Measurements from ENCODE around the gene GTF2F2. TPM values are rescaled to one million over a fixed set of nuclear protein-coding genes. Genes with fewer than 3 reads are reported as not detected.

Gene GTF2F2
- total and polyA plus RNA-seq, 5 donors from 2014 or later: 7.0 to 16.1 (median 9.7) TPM

DNA sequence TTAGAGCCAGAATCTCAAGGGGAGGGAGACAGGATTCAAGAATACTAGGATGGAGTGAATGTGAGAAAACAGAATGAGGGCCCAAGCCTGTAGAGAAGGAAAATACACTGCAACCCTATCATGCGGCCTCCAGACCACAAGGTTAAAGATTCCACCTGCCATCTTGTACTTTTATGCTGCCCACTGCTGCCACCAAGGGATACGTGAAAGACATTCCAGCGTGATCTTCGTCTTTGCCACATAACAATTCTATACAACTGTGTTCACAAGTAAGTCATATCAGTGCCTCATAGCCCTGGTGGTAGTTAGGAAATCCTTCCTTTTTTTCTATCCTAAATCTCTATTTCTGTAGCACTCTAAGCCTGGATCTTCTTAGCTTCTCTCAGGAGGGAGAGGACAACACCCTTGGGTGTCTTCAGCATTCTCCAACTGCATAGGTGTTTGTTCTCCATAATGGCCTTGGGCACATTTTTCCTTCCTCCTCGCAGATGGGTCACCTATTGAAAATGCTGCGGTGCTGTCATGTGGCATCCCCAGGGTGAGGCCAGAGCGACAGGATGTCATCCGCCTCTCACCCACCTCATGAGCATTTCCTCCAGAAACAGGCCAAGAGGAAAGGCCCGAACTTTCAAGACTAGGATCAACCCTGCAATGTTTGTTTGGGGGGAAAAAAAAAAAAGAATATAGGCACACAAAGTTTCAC, 207.1 kb downstream of the GTF2F2 start:
- Histone ChIP-seq H3K27me3 (ENCODE audit: control insufficient read depth, insufficient read depth, low read length) (no peaks in the 10 kb centered on the region), H3K9me3 (ENCODE audit: control insufficient read depth in 2 of 2, low read length in 2 of 2) (no peaks in the 10 kb centered on the region), H3K36me3 (ENCODE audit: control insufficient read depth, insufficient read depth, low read length) (no peaks in the 10 kb centered on the region), H3K27ac (ENCODE audit: insufficient read depth, low read length, poor library complexity, severe bottlenecking) (no peak overlapping the region), H3K4me3 (ENCODE audit: low read depth, low read length) (no peak overlapping the region), H3K4me1 (ENCODE audit: control insufficient read depth, insufficient read depth, low read length, poor library complexity, severe bottlenecking) (peaks cover 20% of the 10 kb centered on the region)
- peak overlapping the region; percentile 83 to 89 (median 87) for H3K27ac Mint-ChIP-seq
- peak overlapping the region; percentile 18 to 68 (median 50) for H3K4me3 Mint-ChIP-seq
- ATAC-seq (ENCODE audit: low read depth in 2 of 2) (peak; percentile 33 to 41), DNase-seq (no peak)
- no peaks in the 10 kb centered on the region for H3K27me3 Mint-ChIP-seq
- no peaks in the 10 kb centered on the region for H3K36me3 Mint-ChIP-seq
- H3K4me1 Mint-ChIP-seq: peaks cover 15 to 51% (median 36%) of the 10 kb centered on the region in 4 donors
- no peaks in the 10 kb centered on the region for H3K9me3 Mint-ChIP-seq

DNA sequence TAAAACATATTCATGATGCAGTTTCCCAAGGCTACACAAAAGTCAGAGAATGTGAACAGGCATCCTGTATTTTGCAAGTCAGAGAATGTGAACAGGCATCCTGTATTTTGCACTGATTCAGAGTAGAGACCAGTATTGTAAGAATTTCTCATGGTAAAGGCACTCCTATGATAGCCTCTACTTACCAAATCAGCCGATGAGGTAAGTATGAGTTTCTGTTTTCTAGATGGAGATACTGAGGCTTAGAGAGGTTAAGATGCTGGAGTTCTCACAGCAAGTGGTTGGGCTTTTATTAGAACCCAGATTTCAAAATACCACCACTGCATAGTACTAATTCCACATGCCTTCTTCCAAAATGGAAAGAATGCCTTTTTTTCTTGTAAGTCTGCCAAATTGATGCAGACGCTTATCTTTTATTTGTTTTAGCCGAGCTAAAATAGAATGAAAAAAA, 208.4 kb downstream of the GTF2F2 start:
- Mint-ChIP-seq H3K4me1 (peaks cover 15 to 64% (median 48%) of the 10 kb centered on the region in 4 donors), H3K4me3 (peak overlapping the region in 1 of 4 donors; percentile 62), H3K36me3 (no peaks in the 10 kb centered on the region), H3K27ac (peak overlapping the region in 1 of 3 donors; percentile 76), H3K9me3 (no peaks in the 10 kb centered on the region), H3K27me3 (no peaks in the 10 kb centered on the region)
- Histone ChIP-seq H3K4me1 (ENCODE audit: control insufficient read depth, insufficient read depth, low read length, poor library complexity, severe bottlenecking) (peaks cover 32% of the 10 kb centered on the region), H3K9me3 (ENCODE audit: control insufficient read depth in 2 of 2, low read length in 2 of 2) (no peaks in the 10 kb centered on the region), H3K4me3 (ENCODE audit: low read depth, low read length) (no peak overlapping the region), H3K36me3 (ENCODE audit: control insufficient read depth, insufficient read depth, low read length) (no peaks in the 10 kb centered on the region), H3K27me3 (ENCODE audit: control insufficient read depth, insufficient read depth, low read length) (no peaks in the 10 kb centered on the region), H3K27ac (ENCODE audit: insufficient read depth, low read length, poor library complexity, severe bottlenecking) (no peak overlapping the region)
- DNase-seq (no peak), ATAC-seq (ENCODE audit: low read depth in 2 of 2) (no peak)

DNA sequence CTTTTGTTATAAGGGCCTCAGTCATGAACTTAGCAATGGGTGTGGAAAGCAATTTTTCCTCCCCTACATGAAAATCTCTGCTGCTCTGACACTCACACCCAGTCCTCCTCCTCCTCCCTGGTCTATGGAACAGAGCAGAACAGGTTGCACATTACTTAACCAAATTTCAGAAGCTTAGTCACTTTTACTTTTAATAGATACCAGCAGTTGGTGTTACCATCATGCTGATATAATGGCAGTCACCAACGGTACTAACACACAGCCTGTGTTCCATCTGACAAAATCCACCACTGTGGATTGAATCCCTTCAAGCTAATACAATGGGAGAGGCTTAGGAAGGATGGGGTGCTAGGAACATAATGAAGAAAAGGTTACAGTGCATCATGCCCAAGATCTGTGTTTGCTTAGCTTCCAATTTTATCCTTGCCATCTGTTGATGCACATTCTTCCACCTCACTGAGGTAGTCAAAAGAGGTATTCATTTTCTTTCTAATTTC, 210.9 kb downstream of the GTF2F2 start:
- Histone ChIP-seq H3K27ac (ENCODE audit: insufficient read depth, low read length, poor library complexity, severe bottlenecking) (no peak overlapping the region), H3K9me3 (ENCODE audit: control insufficient read depth in 2 of 2, low read length in 2 of 2) (no peaks in the 10 kb centered on the region), H3K27me3 (ENCODE audit: control insufficient read depth, insufficient read depth, low read length) (no peaks in the 10 kb centered on the region), H3K36me3 (ENCODE audit: control insufficient read depth, insufficient read depth, low read length) (peaks cover 10% of the 10 kb centered on the region), H3K4me1 (ENCODE audit: control insufficient read depth, insufficient read depth, low read length, poor library complexity, severe bottlenecking) (peaks cover 56% of the 10 kb centered on the region), H3K4me3 (ENCODE audit: low read depth, low read length) (no peak overlapping the region)
- Mint-ChIP-seq H3K36me3 (peaks cover 9% of the 10 kb centered on the region), H3K4me3 (peak overlapping the region in 1 of 4 donors; percentile 15), H3K9me3 (no peaks in the 10 kb centered on the region), H3K4me1 (peaks cover 33 to 86% (median 68%) of the 10 kb centered on the region in 4 donors), H3K27ac (peak overlapping the region; percentile 79 to 81 (median 80)), H3K27me3 (no peaks in the 10 kb centered on the region)
- ATAC-seq (ENCODE audit: low read depth in 2 of 2) (no peak), DNase-seq (no peak)

DNA sequence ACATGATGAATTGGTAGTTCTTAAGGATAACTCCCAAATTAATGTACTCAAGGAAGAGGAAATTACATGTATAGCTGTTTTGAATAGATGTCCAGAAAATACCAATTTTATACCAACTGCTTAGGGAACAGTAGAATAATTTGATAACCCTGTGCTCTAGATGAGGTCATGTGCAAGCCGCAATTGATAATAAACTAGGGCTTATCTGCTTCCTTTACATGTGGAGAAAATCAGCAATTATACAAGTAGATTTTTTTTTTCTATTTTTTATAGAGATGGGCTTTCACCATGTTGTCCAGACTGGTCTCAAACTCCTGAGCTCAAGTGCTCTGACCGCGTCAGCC, 211.4 kb downstream of the GTF2F2 start:
- no peaks in the 10 kb centered on the region for H3K27me3 Mint-ChIP-seq
- peak overlapping the region in 1 of 4 donors; percentile 15 for H3K4me3 Mint-ChIP-seq
- peaks cover 14% of the 10 kb centered on the region for H3K36me3 Mint-ChIP-seq
- DNase-seq (no peak), ATAC-seq (ENCODE audit: low read depth in 2 of 2) (no peak)
- H3K9me3 Mint-ChIP-seq: no peaks in the 10 kb centered on the region
- peaks cover 37 to 91% (median 73%) of the 10 kb centered on the region in 4 donors for H3K4me1 Mint-ChIP-seq
- no peak overlapping the region for H3K27ac ChIP-seq (ENCODE audit: insufficient read depth, low read length, poor library complexity, severe bottlenecking)
- H3K27ac Mint-ChIP-seq: peak overlapping the region; percentile 79 to 81 (median 80)
- H3K27me3 ChIP-seq (ENCODE audit: control insufficient read depth, insufficient read depth, low read length): no peaks in the 10 kb centered on the region
- peaks cover 61% of the 10 kb centered on the region for H3K4me1 ChIP-seq (ENCODE audit: control insufficient read depth, insufficient read depth, low read length, poor library complexity, severe bottlenecking)
- no peak overlapping the region for H3K4me3 ChIP-seq (ENCODE audit: low read depth, low read length)
- no peaks in the 10 kb centered on the region for H3K9me3 ChIP-seq (ENCODE audit: control insufficient read depth in 2 of 2, low read length in 2 of 2)
- peaks cover 15% of the 10 kb centered on the region for H3K36me3 ChIP-seq (ENCODE audit: control insufficient read depth, insufficient read depth, low read length)

DNA sequence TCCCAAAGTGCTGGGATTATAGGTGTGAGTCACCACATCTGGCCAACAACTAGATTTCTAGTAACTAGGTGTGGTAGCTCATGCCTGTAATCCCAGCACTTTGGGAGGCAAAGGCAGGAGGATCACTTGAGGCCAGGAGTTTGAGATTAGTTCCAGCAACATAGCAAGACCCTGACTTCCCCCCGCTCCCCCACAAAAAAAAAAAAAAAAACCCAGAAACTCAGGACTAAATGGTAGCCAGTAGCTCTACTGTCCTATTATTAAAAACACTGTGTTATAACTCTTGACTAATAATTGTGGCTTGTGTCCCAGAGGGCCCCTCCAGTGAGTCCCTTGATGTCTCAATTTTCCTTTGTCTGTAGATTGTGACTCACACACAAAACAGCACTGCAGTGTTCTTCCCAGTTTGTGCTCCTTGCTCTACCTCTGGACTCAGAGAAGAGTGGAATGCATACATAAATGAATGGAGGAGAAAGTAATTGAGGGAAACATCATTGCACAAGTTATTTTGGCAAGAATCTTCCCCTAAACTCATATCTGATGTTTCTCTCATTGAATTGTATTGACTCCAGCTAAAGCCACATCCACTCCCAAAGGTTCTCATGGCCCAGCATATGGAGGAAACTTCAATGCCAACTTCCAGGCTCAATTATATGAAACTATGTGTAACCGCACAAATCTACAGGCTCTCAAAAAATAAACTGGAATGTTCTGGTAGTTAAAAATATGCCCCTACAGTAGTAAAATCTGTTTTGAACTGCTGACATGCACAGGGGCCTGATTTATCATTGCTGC, 211.9 kb downstream of the GTF2F2 start:
- Mint-ChIP-seq H3K4me3 (peak overlapping the region in 1 of 4 donors; percentile 29), H3K27me3 (no peaks in the 10 kb centered on the region), H3K4me1 (peaks cover 38 to 92% (median 75%) of the 10 kb centered on the region in 4 donors), H3K27ac (peak overlapping the region; percentile 38 to 87 (median 84)), H3K9me3 (no peaks in the 10 kb centered on the region), H3K36me3 (peaks cover 20% of the 10 kb centered on the region)
- DNase-seq (no peak), ATAC-seq (ENCODE audit: low read depth in 2 of 2) (no peak)
- Histone ChIP-seq H3K9me3 (ENCODE audit: control insufficient read depth in 2 of 2, low read length in 2 of 2) (no peaks in the 10 kb centered on the region), H3K4me3 (ENCODE audit: low read depth, low read length) (no peak overlapping the region), H3K4me1 (ENCODE audit: control insufficient read depth, insufficient read depth, low read length, poor library complexity, severe bottlenecking) (peaks cover 63% of the 10 kb centered on the region), H3K27me3 (ENCODE audit: control insufficient read depth, insufficient read depth, low read length) (no peaks in the 10 kb centered on the region), H3K36me3 (ENCODE audit: control insufficient read depth, insufficient read depth, low read length) (peaks cover 20% of the 10 kb centered on the region), H3K27ac (ENCODE audit: insufficient read depth, low read length, poor library complexity, severe bottlenecking) (peak overlapping the region; percentile 43)

DNA sequence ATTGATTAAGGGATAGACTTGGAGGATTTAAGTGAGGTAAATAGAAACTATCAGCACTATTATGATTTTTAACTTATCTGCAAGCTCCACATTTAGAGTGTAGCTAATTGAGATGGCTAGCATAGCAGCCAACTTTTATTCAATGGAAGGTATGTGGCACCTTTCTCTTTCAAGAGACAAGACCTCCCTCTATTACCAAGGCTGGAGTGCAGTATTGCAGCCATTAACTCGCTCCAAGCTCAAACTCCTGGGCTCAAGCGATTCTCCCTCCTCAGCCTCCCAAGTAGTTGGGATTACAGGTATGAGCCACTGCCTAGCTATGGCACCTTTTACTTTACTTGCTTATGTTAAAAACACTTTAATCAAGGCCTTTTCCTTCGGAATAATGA, 212.5 kb downstream of the GTF2F2 start:
- Histone ChIP-seq H3K27me3 (ENCODE audit: control insufficient read depth, insufficient read depth, low read length) (no peaks in the 10 kb centered on the region), H3K4me3 (ENCODE audit: low read depth, low read length) (no peak overlapping the region), H3K27ac (ENCODE audit: insufficient read depth, low read length, poor library complexity, severe bottlenecking) (peak overlapping the region; percentile 67), H3K9me3 (ENCODE audit: control insufficient read depth in 2 of 2, low read length in 2 of 2) (no peaks in the 10 kb centered on the region), H3K36me3 (ENCODE audit: control insufficient read depth, insufficient read depth, low read length) (peaks cover 26% of the 10 kb centered on the region), H3K4me1 (ENCODE audit: control insufficient read depth, insufficient read depth, low read length, poor library complexity, severe bottlenecking) (peaks cover 61% of the 10 kb centered on the region)
- H3K36me3 Mint-ChIP-seq: peaks cover 22% of the 10 kb centered on the region
- peak overlapping the region; percentile 38 to 87 (median 84) for H3K27ac Mint-ChIP-seq
- H3K27me3 Mint-ChIP-seq: no peaks in the 10 kb centered on the region
- no peaks in the 10 kb centered on the region for H3K9me3 Mint-ChIP-seq
- H3K4me3 Mint-ChIP-seq: peak overlapping the region in 2 of 4 donors; percentile 29 to 58
- no peak for DNase-seq
- H3K4me1 Mint-ChIP-seq: peaks cover 32 to 92% (median 73%) of the 10 kb centered on the region in 4 donors
- no peak for ATAC-seq (ENCODE audit: low read depth in 2 of 2)

DNA sequence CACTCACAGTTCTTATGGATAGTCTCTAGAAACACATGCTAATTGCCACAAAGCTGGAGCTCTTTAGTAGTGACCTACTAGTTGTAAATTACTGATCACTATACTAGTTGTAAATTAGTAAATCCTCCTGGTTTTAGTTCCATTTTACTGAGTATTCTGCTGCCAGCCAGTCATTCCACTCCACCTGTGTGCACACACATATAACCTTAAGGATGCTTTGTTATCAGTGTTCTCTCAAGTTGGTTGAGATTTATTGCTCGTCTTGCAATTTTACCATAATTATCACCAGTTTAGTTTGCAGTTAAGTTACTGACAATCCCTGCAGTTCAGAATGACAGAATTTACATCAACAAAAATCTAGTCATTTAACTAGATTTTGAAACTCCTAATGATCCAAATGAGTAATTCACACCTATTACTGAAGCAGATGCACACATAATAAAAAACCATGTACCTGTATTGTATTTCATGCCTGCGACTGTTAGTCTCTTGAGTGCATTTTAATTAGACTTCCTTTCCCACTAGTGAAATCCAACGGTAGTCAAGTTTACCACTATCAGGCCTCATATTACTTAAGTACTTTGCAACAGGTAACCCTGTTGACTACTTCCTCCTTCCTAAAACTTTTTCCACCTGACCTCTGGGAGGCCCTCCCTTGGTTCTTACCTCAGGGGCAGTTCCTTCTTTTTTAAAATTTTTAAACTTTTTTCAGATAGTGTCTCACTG, 213.1 kb downstream of the GTF2F2 start:
- Mint-ChIP-seq H3K27me3 (no peaks in the 10 kb centered on the region), H3K27ac (peak overlapping the region; percentile 63 to 87 (median 86)), H3K36me3 (peaks cover 24% of the 10 kb centered on the region), H3K4me1 (peaks cover 32 to 94% (median 75%) of the 10 kb centered on the region in 4 donors), H3K9me3 (no peaks in the 10 kb centered on the region), H3K4me3 (peak overlapping the region; percentile 34 to 68 (median 54))
- DNase-seq: no peak
- ATAC-seq (ENCODE audit: low read depth in 2 of 2): no peak
- H3K36me3 ChIP-seq (ENCODE audit: control insufficient read depth, insufficient read depth, low read length): peaks cover 32% of the 10 kb centered on the region
- peak overlapping the region; percentile 6 for H3K4me3 ChIP-seq (ENCODE audit: low read depth, low read length)
- peaks cover 67% of the 10 kb centered on the region for H3K4me1 ChIP-seq (ENCODE audit: control insufficient read depth, insufficient read depth, low read length, poor library complexity, severe bottlenecking)
- no peaks in the 10 kb centered on the region for H3K27me3 ChIP-seq (ENCODE audit: control insufficient read depth, insufficient read depth, low read length)
- H3K9me3 ChIP-seq (ENCODE audit: control insufficient read depth in 2 of 2, low read length in 2 of 2): no peaks in the 10 kb centered on the region
- peak overlapping the region; percentile 67 for H3K27ac ChIP-seq (ENCODE audit: insufficient read depth, low read length, poor library complexity, severe bottlenecking)
